CD4-positive, alpha-beta T cell treated with Interleukin-15 for 4 hours (primary cell): ENCODE data around the gene CHD1L.
A peak's percentile ranks its signal among the peaks of the same experiment; 100 is the strongest.
"Not testable (repeated sequence)": the region's sequence is repeated elsewhere in the genome, so short reads cannot be mapped to it uniquely, and the experiment has no call there.

Experiments
- DNase-seq: peaks from one replicate; pipeline ENCODE4 v3.0.0-alpha.2; 2020; ENCODE audit warnings: low spot score

Gene CHD1L

DNA sequence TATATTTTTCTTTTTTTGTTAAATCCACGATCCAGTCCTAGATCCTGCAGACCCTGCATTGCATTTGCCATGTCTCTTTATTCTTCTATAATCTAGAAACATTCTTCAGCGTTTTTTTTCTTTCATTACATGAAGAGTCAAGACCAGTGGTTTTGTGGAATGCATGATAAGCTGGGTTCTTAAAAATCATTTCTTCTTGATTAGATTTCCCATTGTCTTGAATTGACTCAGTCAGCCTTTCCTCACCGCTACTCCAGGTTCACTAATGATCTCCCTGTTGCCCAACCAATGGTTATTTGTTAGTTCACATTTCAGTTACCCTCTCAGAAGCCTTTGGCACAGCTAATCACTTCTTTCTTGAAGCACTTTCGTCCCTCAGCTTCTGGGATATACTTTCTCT, 25.2 kb downstream of the CHD1L start:
- DNase-seq = no peak

DNA sequence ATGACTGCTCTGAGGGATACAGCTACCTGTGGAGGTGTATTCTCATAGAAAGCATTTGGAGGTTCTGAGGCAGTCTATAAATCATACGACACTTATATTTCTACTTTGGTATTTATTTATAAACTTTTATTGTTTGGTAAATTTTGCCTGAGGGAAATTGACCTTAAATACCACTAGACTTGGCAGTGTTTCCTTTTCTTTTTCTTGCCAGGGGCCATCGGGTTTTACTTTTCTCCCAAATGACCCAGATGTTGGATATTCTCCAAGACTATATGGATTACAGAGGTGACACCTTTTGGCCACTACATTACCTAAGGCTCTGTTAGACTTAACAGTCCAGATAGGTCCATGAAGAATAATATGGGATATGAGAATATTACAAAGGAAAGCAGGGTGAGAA, 28.2 kb downstream of the CHD1L start:
- no peak for DNase-seq

GRCh38 chr1:147272042-147272441, 29.6 kb downstream of the CHD1L start:
- no peak for DNase-seq

DNA sequence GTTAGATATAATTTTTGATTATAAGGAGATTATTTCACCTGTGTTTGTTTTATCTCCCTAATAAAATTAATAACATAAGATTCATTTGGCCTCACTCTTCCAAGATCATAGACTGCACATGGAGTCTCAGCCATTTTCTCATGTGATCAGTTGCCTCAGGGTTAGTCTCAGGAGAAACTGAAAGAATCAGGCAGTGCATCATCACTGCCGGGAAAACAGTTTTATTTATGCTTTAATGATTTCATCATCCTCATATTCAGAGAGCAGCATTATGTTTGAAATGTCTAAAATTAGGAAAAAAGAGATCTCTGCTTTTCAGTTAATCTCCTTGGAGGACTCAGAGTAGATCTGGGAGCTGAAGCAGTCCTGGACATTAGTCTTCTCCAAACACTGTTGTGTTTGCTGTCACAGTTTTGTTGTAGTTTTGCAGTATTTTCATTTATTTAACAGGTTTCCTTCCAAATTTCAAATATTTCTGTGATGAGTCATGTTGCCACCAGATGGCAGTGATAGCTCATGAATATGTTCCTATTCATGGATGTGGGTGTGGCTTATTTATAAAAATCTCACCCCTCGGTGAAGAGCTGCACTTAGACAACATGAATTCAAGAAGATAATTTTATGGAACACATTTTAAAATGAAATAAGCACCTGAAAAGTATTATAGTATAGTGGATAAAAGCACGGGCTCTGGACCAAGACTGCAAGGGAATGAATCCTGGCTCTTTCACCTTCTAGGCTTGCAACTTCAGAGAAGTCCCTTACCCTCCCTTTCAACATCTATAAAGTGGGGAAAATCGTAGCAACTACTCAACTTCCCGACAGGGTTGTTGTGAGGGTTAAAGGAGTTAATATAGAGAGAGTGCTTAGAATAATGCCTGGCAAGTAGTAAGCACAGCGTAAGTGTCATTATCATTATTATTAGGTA, 31.2 kb downstream of the CHD1L start:
- peak; percentile 46 for DNase-seq

GRCh38 chr1:147281950-147282349, 39.5 kb downstream of the CHD1L start:
- DNase-seq = no peak

DNA sequence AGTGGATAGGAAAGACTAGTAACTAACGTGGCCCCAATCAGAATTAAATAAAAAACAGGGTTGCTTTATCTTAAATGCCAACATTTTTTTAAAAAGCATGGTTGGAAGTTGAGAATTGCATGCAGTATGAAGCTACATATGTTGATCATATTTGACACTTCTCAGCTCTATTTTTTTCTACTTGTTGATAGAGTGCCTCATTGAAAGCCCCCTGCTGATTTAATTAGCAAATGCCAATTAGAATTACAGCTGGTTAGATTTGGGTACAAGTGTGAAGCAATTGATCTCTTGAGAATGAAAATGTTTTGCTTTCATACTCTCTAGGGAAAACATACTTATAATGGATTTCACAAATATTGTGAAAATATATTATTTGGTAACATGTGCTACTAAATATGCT, 40.5 kb downstream of the CHD1L start:
- DNase-seq = no peak

DNA sequence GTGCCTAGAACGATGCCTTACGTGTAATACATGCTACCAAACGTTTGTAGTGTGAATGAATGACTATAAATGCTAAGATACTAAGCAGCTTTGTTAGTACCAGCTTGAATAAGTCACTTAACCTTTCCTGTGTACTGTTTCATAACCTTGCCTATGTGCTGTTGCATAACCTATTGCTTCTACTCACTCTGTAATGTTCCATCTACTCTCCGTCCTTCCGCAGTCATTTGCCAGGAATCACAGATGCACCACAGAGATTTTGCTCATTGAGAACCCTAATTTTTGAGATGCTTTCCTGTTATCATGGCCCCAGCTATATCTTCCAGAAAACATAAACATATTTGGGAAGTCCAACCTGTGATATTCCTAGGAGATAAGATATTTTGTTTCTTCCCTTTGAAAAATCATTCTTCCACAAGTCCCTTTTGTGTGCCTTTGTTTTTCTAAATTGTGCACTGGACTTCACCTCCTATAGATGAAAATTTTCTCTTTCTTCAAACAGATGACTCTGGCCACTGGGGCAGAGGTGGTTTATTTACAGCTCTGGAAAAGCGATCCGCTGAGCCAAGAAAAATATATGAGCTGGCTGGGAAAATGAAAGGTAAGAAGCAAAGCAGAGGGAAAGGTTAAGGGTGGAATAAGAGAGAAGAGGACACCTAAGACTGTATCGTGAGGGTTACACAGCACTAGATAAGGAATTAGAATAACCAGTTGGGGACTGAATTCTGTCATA, 44.8 kb downstream of the CHD1L start:
- no peak for DNase-seq

- DNase-seq = no peak
Observed at GRCh38 chr1:147292012-147292411, 49.5 kb downstream of the CHD1L start.

GRCh38 chr1:147292631-147293251, 50.3 kb downstream of the CHD1L start:
- DNase-seq = no peak

GRCh38 chr1:147297438-147297837, 55.0 kb downstream of the CHD1L start:
- DNase-seq = no peak

GRCh38 chr1:147305803-147306202, 63.3 kb downstream of the CHD1L start:
- DNase-seq = not testable (repeated sequence)

- DNase-seq = no peak
Observed at GRCh38 chr1:147316968-147317367, 74.5 kb downstream of the CHD1L start.

DNA sequence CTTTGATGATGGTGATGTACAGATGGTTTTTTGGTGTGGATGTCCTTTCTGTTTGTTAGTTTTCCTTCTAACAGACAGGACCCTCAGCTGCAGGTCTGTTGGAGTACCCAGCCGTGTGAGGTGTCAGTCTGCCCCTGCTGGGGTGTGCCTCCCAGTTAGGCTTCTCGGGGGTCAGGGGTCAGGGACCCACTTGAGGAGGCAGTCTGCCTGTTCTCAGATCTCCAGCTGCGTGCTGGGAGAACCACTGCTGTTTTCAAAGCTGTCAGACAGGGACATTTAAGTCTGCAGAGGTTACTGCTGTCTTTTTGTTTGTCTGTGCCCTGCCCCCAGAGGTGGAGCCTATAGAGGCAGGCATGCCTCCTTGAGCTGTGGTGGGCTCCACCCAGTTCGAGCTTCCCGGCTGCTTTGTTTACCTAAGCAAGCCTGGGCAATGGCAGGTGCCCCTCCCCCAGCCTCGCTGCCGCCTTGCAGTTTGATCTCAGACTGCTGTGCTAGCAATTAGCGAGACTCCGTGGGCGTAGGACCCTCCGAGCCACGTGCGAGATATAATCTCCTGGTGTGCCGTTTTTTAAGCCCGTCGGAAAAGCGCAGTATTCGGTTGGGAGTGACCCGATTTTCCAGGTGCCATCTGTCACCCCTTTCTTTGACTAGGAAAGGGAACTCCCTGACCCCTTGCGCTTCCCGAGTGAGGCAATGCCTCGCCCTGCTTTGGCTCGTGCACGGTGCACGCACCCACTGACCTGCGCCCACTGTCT, 84.6 kb downstream of the CHD1L start:
- DNase-seq = not testable (repeated sequence)

DNA sequence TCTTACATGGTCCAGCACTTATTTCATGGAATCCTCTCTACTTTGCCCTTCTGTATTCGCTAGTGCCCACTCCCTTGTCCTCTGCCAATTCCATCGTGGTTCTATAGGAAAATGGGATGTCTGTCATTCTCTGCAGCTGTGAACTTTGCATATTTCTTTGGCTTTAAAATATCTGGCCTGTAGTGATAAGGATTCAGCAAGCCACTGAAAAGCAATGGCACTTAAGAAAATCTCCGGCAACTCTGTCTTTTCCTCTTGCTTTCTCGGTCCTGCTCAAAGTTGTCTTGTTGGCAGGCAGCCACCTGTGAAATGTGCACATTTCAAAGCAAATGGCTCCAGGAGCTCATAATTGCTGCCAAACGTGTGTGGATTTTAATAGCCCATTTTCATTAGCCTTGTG, 91.8 kb downstream of the CHD1L start:
- DNase-seq = no peak

DNA sequence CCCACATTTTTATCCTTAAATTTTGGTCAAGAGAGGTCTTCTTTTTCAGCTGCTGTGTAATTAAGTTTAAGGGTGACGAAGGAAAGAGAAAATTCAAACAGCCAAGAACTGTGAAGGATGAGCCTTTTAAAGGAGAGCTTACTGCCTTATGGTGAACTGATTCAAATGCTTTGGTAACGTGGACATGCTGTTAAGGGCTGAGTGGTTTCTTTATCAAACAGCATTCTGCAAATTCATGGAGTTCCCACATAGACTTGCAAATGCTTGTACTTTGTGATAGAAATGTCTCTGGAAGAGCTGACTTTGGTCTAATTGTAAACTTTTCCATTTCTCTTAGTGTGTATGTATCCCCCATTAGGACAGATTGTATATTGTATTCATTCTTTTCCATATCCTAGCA, 93.8 kb downstream of the CHD1L start:
- no peak for DNase-seq

GRCh38 chr1:147337040-147337630, 94.7 kb downstream of the CHD1L start:
- DNase-seq = no peak

DNA sequence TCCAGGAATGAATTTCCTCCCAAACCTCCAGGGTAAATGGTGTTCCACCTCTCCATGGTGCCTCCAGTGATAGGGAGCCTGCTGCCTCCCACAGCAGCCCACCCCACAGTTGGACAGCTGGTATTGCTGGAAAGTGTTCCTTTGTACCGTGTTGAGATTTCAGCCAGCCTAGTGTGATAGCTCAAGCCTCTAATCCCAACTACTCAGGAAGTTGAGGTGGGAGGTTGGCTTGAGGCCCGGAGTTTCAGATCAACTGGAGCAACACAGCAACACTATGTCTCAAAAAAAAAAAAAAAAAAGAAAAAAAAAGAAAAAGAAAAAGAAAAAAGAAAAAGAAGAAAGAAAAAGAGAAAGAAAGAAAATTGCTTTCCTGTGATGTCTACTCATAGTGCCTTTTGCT, 96.1 kb downstream of the CHD1L start:
- no peak for DNase-seq

DNA sequence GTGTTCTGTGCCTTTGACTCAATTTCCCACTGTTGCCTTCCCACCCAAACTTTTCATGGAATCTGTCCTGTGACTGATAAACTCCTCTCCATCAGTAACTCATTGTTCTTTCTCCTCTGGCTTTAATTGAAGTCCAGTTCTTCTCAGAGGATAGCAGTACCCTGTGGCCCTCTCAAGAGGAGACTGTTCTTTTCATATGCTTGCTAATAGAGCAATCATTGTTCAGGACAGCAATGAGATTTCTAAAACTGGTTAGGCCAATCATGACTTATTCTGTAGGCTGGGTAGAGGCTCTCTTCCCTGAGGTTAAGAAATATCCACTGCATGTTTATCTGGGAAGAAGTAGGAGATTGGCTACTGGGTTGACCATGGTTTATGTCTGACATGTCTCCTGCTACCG, 98.8 kb downstream of the CHD1L start:
- DNase-seq = no peak
